Coronary artery (tissue), 2 donors: ENCODE results near the gene MAPK1.
"Not testable (repeated sequence)": the region's sequence is repeated elsewhere in the genome, so short reads cannot be mapped to it uniquely, and the experiment has no call there.

Source experiments
- DNase-seq: peaks from one replicate; pipeline ENCODE4 v3.0.0-alpha.2; 2017; ENCODE audit warnings: low spot score
- H3K27ac ChIP-seq, 2 donors: fragments of 200-600 bp; sonication (generic); one replicate each; pipeline ENCODE4 v1.5.1; 2016 to 2019
- H3K4me3 ChIP-seq: fragments of 200-600 bp; sonication (generic); 2 replicates; pipeline ENCODE4 v1.5.1; 2016; ENCODE audit warnings: mild to moderate bottlenecking, moderate library complexity
- TF ChIP-seq, protein P1 (sequence below): fragments of 200-600 bp; sonication (generic); IDR thresholded peaks from one replicate; pipeline ENCODE4 v1.5.1; 2019; ENCODE audit warnings: antibody characterized with exemption

Gene MAPK1

DNA sequence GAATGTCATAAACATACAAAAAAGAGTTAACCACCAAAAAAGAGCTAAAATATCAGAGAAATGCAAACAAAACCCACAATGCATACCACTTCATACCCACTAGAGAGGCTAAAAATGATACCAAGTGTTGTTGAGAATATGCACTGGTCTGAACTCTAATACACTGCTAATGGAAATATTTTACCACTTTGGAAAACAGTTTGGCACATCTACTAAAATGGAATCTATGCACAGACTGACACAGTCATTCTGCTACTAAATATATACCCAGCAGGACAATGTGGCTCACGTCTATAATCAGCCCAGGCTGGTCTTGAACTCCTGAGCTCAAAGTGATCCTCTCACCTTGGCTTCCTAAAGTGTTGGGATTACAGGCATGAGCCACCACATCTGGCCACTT is 18.0 kb downstream of the MAPK1 start:
- Histone ChIP-seq H3K27ac (peak overlapping the region; percentile 35 to 51), H3K4me3 (no peak overlapping the region)
- TF ChIP-seq, protein P1, sequence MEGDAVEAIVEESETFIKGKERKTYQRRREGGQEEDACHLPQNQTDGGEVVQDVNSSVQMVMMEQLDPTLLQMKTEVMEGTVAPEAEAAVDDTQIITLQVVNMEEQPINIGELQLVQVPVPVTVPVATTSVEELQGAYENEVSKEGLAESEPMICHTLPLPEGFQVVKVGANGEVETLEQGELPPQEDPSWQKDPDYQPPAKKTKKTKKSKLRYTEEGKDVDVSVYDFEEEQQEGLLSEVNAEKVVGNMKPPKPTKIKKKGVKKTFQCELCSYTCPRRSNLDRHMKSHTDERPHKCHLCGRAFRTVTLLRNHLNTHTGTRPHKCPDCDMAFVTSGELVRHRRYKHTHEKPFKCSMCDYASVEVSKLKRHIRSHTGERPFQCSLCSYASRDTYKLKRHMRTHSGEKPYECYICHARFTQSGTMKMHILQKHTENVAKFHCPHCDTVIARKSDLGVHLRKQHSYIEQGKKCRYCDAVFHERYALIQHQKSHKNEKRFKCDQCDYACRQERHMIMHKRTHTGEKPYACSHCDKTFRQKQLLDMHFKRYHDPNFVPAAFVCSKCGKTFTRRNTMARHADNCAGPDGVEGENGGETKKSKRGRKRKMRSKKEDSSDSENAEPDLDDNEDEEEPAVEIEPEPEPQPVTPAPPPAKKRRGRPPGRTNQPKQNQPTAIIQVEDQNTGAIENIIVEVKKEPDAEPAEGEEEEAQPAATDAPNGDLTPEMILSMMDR: no peak
- DNase-seq: no peak

GRCh38 chr22:21848057-21848456 is 19.4 kb downstream of the MAPK1 start:
- not testable (repeated sequence) for DNase-seq, H3K4me3 ChIP-seq
- H3K27ac ChIP-seq: peak overlapping the region in 1 of 2 donors; percentile 28

DNA sequence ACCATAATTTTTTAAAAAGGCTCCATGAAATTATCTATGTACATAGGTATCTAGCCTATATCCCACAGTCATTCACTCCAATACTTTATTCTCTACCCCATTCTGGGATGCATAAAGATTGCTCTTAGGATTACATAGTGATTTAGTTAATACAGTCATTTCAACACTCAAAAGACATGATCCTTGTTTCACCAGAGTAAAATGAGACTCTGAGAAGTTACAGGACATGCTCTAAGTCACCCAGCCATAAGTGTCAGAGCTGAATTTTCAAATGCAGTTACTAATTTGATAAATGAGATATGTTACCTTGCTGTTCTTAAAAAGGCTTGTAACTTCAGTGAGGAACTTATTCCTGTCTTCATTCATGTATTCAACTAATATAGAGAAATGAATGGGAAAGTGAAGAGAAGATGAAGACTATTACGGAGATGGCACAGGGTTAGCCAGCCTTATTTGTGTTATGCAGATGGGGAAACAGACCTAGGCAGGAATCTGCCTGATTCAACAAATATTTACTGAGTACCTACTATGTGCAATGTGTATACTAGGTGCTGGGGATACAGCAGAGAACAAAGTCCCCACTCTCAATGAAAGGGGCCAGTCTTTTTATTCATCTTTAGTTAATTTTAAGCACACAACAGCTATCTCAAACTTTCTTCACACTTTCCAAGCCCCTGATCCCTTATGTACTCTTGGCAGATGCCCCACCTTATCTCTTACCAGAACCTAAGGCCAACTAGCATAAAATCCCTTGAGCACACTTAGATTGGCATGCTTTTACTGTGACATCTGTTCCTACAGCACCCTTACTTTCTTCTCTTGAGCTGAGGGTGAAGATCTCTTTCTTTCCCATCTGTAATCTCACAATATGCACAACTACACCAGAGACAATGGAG is 21.6 kb downstream of the MAPK1 start:
- no peak for DNase-seq
- H3K27ac ChIP-seq: no peak overlapping the region
- TF ChIP-seq, protein P1: no peak
- H3K4me3 ChIP-seq: no peak overlapping the region

DNA sequence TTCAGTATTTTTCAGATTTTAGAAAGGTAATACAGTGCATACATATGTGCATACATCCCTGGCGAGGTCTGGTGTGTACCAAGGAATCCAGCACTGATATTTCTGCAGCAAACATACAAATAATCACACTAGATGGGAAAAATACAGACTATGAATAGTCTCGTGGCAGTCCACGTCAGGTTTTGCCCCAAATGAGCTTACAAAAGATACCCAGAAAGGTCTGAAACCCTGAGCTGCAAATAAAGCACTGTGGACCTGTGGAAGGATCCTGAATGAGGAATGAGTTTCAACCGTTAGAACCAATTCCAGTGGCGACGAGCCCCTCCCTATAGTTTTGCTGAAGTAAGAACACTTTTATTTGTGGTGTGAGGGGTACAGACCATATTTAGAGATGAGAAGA is 24.5 kb downstream of the MAPK1 start:
- Histone ChIP-seq H3K4me3 (no peak overlapping the region), H3K27ac (no peak overlapping the region)
- DNase-seq: no peak
- TF ChIP-seq, protein P1: no peak

DNA sequence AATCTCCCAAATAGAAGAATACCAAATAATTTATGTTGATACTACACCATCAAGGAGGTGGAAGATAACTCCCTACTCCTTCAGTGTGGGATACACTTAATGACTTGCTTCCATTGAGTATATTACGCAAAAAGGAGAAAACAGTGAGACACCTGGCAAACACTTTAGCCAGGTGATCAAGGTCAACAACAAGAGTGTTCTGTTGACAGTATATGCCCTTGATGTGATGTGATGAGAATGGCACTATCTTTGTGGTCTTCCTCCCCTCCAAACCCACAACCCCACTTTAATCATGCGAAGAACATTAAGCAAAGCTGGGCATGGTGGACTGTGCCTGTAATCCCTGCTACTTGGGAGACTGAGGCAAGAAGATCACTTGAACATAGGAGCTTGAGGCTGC is 26.0 kb downstream of the MAPK1 start:
- no peak for DNase-seq
- TF ChIP-seq, protein P1: no peak
- H3K27ac ChIP-seq: no peak overlapping the region
- no peak overlapping the region for H3K4me3 ChIP-seq

DNA sequence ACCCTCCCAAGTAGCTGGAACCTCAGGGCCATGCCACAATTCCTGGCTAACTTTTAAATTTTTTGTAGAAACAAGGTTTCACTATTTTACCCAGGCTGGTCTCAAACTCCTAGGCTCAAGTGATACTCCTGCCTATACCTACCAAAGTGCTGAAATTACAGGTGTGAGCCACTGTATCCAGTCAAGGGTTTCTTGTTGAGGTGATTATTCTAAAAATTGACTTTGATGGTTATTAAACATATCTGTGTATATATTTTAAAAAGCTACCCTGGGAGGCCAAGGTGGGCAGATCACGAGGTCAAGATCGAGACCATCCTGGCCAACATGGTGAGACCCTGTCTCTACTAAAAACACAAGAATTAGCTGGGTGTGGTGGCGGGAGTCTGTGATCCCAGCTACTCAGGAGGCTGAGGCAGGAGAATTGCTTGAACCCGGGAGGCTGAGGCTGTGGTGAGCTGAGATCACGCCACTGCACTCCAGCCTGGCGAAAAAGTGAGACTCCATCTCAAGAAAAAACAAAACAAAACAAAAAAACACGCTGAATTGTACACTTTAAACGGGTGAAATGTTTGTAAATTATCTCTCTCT is 27.1 kb downstream of the MAPK1 start:
- no peak for DNase-seq
- no peak overlapping the region for H3K27ac ChIP-seq
- TF ChIP-seq, protein P1: no peak

GRCh38 chr22:21839765-21840140 is 27.7 kb downstream of the MAPK1 start:
- TF ChIP-seq, protein P1: no peak
- no peak overlapping the region for H3K27ac ChIP-seq
- no peak overlapping the region for H3K4me3 ChIP-seq
- DNase-seq: no peak

More for the DNA sequence above, 27.1 kb downstream of the MAPK1 start:
- H3K4me3 ChIP-seq: no peak overlapping the region

- not testable (repeated sequence) for H3K4me3 ChIP-seq, DNase-seq, H3K27ac ChIP-seq
Observed at GRCh38 chr22:21839104-21839764, 28.2 kb downstream of the MAPK1 start.
